CD4-positive, alpha-beta T cell treated with Interleukin-21 for 1 hour (primary cell): ENCODE data around the gene GINS2.

Experiments used
- DNase-seq: peaks from one replicate; pipeline ENCODE4 v3.0.0-alpha.2; 2020

The GINS2 gene

DNA sequence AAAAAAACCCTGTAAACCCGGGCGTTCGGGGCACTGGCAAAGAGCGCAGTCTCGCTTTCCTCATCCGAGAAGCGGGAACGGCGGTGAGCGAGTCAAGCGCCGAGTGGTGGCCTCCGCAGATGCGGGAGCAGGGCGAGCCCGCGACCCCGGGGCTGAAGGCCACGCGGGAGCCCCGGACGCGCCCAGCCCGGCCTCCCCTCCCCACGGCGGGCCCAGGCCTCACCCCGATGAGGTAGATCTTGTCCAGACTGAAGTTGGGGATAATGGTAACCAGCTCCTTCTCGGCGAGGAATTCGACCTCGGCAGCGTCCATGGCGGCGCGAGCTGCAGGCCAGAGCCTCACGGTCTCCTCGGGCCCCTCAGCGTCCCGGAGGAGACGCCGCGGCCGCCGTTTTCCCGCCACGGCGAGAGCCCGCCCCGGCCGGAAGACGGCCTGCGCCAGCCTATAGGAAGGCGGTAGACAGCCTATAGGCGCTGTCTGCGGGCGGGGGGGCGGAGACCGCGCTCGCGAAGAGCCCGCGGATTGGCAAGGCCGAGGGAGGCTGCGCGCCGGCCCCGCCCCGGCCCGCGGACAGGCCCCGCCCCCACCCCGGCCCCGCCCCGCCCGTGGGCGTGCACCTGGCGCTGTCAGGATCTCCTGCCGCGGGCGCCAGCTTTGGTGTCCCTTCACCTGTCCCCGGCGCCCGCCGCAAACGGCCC is at the start of gene GINS2:
Gene GINS2, minus strand, starts transcription at position 369 of the 699 bp plus-strand sequence. Its CDS starts 56 bp downstream, at position 313.
- peak; percentile 93 for DNase-seq

- DNase-seq, result no peak
Observed at GRCh38 chr16:85736921-85737320, 48.2 kb upstream of the GINS2 start.

DNA sequence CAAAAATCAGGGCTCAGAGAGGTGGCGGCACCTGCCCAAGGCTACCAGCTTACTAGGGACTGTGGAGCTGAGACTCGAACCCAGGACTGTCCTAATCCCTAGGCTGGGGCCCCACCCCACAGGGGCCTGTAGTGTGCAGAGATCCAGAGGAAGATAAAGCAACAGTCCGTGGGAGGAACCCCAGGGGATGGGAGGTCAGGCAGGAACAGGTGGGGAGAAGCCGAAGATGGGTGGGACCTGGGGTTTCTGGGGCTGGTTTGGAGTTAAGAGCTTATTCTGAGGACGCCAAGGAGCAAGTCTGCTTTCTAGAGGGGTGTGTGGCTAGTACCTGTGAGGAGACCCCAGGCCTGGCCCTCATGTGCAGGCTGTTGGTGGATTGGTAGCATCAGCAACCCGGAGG is 47.2 kb upstream of the GINS2 start:
- DNase-seq, result no peak

DNA sequence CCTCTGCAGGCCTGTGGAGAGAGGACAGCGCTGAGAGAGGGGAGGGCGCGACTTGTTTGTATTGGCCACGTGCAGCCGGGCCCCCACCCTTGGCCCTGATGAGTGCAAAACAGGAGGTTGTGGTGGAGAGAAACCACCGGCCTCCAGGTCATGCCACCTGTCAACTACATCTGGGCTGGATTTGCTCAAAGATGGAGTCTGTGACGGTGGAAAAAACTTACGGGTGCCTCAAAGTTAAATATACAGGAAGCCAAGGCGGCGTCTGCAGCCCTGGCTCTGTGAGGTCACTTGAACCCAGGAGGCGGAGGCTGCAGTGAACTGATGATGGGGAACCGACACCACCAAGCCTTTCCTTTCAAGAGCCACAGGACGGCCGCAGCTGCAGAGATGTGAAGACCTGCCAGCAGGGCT is 46.5 kb upstream of the GINS2 start:
- DNase-seq, result peak; percentile 55

DNA sequence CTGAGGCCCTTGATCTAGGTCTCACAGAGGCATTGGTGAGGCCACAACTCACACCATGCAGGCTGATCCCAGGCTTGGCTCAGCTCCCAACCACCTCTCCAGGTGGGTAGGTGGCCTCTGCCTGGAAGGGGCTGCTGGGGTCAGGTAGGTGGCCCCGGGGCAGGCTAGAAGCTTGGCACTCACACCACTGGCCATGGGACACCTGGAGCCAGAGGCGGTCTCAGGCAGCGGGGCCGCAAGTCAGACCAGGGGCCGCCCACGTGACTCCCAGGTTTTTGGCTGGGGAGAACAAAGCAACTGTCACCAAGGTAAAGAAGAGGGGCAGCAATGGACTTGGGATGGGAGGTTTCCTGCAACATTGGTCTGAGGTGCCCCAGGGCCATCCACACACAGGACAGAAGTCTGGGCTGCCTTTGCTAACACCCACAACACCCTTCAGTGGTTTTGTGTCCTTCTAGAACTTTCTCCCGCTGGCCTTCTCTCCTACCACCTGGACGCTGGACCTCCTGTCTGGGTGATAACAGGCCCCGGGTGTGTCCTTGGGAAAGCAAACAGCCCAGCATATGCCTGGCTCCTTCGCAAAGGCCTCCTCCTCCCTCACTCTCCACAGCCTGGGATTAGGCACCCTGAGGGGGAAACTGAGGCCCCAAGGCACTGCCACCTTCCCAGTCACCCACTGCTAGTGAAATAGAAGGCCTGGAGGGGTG is 45.7 kb upstream of the GINS2 start:
- DNase-seq, result no peak

DNA sequence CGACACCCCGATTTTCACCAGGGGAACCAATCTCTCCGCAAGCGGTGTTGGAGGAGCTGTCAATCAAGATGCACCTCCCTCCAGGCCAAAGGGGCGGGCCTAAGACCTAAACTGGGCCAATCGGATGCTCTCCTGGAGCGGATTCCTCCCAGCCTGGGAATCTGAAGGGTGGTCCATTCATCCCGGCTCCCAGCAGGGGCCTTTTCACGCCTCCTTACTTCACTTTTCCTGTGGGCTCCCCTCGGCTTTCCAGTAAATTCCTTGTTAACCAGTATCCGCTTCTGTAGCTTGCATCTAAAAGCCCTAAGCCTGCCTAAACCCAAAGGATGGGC is 45.1 kb upstream of the GINS2 start:
- no peak for DNase-seq

GRCh38 chr16:85733155-85733838 is 44.5 kb upstream of the GINS2 start:
- DNase-seq, result no peak

- DNase-seq, result no peak
Observed at GRCh38 chr16:85731179-85731578, 42.4 kb upstream of the GINS2 start.

GRCh38 chr16:85730186-85730465 is 41.4 kb upstream of the GINS2 start:
- no peak for DNase-seq

DNA sequence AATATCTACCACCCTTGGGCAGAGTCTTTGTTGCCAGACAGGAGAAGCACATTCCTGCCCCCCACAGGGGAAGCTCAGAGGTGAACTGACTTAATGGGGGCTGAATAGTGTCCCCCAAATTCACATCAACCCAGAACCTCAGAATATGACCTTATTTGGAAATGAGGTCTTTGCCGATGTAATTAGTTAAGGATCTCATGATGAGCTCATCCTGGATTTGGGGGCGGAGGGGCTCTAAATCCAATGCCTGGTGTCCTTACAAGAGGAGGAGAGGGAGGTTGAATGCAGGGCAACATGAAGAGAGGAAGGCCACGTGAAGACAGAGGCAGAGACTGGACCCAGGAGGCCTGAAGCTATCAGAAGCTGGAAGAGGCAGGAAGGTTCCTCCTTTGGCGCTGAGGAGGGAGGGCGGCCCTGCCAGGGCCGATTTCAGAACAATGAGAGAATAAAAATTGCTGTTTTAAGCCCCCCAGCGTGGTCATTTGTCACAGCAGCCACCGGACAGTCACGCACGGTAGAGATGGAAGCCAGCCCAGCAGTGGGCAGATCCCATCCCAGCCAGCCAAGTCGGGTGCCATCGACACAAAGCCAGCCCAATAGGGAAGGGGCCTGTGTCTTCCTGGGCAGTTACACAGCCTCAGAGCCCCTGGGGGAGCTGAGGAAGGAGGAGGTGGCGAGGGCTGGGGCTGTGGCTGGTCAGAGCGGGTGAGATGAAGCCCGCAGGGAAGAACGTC is 40.9 kb upstream of the GINS2 start:
- no peak for DNase-seq

GRCh38 chr16:85728879-85729278 is 40.1 kb upstream of the GINS2 start:
- no peak for DNase-seq

GRCh38 chr16:85724936-85725335 is 36.2 kb upstream of the GINS2 start:
- no peak for DNase-seq

DNA sequence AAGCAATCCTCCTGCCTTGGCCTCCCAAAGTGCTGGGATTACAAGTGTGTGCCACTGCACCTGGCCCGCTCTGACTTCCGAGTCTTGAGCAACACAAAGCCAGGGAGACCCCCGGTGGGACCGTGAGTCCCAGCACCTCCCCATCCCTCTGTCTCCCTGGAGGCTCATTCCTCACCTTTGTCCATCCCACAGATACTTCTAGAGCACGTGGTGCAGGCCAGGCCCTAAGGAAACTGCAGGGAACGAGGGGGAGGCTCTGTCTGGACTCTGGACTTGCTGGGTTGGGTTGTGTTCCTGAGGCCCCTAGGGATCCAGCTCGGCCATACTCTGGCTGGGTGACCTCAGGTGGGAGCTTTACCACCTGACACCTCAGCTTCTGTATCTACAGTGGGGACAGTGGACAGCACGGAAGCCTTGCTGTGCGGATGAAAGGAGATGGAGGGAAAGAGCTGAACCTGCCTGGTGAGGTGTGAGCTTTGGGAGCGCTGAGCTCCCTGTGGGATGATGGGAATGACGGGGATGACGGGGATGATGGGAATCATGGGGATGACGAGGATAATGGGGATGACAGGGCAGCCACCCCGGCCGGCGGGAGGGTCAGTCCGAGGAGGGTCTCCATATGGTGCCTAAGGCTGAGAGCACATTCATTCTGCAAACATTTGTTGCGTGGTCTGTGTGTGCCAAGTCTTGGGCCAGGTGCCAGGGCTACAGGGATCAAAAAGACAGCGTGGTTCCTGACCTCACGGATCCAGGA is 35.5 kb upstream of the GINS2 start:
- DNase-seq, result no peak

DNA sequence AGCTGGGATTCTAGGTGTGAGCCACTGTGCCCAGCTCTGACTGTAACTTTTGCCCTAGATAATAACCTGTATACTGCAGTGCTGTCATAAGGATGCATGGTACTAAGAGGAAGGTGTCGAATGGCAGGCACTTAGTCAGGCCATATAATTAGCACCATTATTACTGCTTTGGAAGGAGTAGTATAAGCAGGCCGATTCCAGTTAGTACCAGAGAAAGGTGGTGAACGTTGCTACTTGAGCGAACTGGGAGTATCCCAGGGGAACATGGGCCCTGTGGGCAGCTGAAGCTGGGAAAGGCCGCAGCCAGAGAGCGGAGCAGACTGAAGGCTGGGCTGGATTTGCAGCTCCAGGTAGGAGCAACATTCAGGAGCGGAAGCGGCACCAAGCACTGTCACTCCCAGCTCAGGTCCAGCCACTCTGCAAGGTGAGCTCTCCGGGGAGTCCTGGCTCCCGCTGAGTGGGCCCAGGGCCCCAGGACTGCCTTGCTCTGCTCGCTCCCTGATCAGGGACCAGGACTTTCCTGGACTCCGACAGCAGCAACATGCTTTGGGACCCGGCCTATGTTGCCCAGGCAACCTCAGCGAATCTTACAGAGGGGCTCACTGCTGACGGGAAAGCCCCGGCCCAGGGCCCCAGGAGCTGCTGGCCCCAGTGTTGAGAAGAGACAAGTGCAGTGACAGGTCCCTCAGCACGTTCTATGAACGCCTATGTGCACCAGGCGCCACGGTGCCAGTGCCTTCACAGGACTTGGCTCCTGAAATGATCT is 33.6 kb upstream of the GINS2 start:
- no peak for DNase-seq

GRCh38 chr16:85720302-85720637 is 31.5 kb upstream of the GINS2 start:
- DNase-seq, result no peak

- no peak for DNase-seq
Observed at GRCh38 chr16:85719605-85720301, 31.0 kb upstream of the GINS2 start.

- DNase-seq, result no peak
Observed at GRCh38 chr16:85718682-85719081, 29.9 kb upstream of the GINS2 start.

DNA sequence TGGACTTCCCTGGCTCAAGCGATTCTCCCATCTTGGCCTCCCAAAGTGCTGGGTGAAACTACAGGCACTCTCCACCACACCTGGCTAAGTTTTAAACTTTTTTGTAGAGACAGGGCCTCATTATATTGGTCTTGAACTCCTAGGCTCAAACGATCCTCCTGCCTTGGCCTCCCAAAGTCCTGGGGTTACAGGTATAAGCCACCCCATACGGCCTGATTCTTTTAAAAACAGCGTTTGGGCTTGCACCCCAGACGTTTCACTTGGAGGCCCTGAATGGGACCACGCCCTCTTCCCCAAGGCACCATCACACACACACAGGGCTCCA is 29.4 kb upstream of the GINS2 start:
- no peak for DNase-seq

DNA sequence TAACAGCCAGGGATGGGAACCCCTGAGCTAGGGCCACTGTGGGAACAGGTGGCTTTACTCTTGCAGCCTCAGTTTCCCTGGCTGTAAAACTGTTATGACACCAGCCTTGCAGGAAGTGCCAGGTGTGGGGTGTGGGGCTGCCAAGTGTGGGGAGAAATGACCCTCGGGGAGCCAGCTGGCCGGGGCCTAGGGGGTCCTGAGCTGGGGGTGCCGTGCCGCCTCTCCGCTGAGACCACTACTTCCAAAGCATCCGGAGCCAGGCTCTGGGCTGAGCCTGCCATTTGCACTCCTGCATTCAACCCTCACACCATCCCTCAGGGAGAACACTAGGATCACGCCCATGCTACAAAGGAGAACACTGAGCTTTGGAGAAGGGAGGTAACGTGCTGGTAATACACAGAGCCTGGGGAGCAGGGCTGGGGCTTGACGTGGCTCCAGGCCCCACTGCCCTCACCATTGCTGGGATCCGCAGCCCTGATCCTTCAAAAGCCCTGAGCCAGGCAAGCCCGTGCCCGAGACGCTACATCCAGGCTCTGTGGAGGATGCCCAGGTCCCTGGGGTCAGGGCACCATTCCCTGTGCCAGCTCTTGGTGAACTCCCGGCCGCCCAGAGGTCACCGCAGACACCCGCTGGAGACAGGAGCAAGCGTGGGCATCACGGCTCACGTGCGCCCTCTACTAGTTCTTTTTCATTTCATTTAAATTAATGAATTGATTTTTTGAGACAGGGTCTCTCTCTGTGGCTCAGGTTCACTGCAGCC is 28.8 kb upstream of the GINS2 start:
- peak; percentile 62 for DNase-seq

GRCh38 chr16:85716680-85717038 is 27.9 kb upstream of the GINS2 start:
- DNase-seq, result no peak

DNA sequence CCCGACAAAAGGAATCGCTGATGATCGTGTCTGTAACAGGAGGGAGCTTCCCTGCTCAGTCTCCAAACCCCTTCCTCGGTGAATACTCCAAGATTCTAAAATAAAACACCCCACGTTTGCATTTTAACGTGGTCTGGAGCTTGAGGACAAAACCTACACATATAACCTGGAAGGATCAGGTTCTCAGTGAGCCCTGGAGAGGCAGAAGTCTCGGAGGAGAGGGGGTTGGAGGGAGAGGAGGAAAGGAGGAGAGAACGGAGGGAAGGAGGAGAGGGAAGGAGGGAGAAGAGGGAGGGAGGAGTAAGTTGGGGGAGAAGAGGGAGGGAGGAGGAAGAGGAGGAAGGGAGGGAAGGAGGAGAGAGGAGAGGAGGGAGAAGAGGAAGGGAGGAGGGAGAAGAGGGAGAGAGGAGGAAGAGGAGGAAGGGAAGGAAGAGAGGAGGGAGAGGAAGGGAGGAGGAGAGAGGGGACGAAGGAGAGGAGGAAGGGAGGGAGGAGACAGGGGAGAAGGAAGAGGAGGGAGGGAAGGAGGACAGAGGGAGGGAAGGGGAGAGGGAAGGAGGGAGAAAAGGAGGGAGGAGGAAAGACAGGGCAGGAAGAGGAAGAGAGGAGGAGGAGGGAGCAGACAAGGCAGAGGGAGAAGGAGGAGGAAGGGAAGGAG is 27.4 kb upstream of the GINS2 start:
- no peak for DNase-seq
